SK-N-SH (cell line): ENCODE measurements around the gene BCL11A. TPM values are rescaled to one million over a fixed set of nuclear protein-coding genes. Genes with fewer than 3 reads are reported as not detected.

Experiments used
- CTCF ChIA-PET: fragments of 300-600, 350-600 bp; formaldehyde crosslinking; extraction: SDS; loops from one replicate; lab custom pipeline; 2021; lab: Yijun Ruan, JAX
- POLR2A ChIA-PET: fragments of 350-600 bp; sonication (Branson Sonifier 250); formaldehyde crosslinking; extraction: SDS; loops from one replicate; lab custom pipeline; 2020; ENCODE audit warnings: antibody characterized with exemption, inconsistent platforms; lab: Yijun Ruan, JAX
- DNase-seq: peaks from one replicate; pipeline ENCODE4 v3.0.0; 2012
- H2AFZ ChIP-seq: fragments of 200-600 bp; sonication (generic); 2 replicates; pipeline ENCODE4 v1.8.1; 2016; ENCODE audit warnings: antibody characterized with exemption, mild to moderate bottlenecking, low read depth
- H3F3A ChIP-seq: fragments of 200-600 bp; sonication (generic); replicated peaks from 2 replicates; pipeline ENCODE3; 2016; ENCODE audit warnings: antibody characterized with exemption, mild to moderate bottlenecking; ENCODE audit not compliant: insufficient read depth
- H3K27ac ChIP-seq, 2 experiments: fragments of 200-500 bp in 1 of 2; fragments of 200-600 bp in 1 of 2; sonication (Bioruptor generic) in 1 of 2; sonication (generic), shearing (Covaris generic) in 1 of 2; 2 replicates each; pipeline versions ENCODE4 v1.5.1 to v1.6.1; 2014 to 2016; ENCODE audit warnings: low read depth in 2 of 2, inconsistent platforms in 1 of 2, low read length in 1 of 2, mild to moderate bottlenecking in 1 of 2, mixed read lengths in 1 of 2
- H3K27me3 ChIP-seq: fragments of 200-600 bp; sonication (generic), shearing (Covaris generic); 2 replicates; pipeline ENCODE4 v1.6.1; 2016; ENCODE audit warnings: mixed run types; ENCODE audit not compliant: insufficient read depth
- H3K36me3 ChIP-seq, 2 experiments: fragments of 200-500 bp in 1 of 2; fragments of 200-600 bp in 1 of 2; sonication (Bioruptor generic) in 1 of 2; sonication (generic) in 1 of 2; replicated peaks in 1 of 2; 2 replicates each; pipeline versions ENCODE3 to v1.5.1; 2014 to 2016; ENCODE audit warnings: low read length in 1 of 2, mild to moderate bottlenecking in 1 of 2; ENCODE audit not compliant: insufficient read depth in 2 of 2, control insufficient read depth in 1 of 2
- H3K4me1 ChIP-seq, 2 experiments: fragments of 200-500 bp in 1 of 2; fragments of 200-600 bp in 1 of 2; sonication (Bioruptor generic) in 1 of 2; sonication (generic), shearing (Covaris generic) in 1 of 2; 2 replicates each; pipeline versions ENCODE4 v1.5.1 to v1.6.1; 2014 to 2016; ENCODE audit warnings: low read depth in 1 of 2, low read length in 1 of 2, mixed run types in 1 of 2; ENCODE audit not compliant: insufficient read depth in 2 of 2, control insufficient read depth in 1 of 2
- H3K4me2 ChIP-seq: fragments of 200-600 bp; sonication (generic), shearing (Covaris generic); 2 replicates; pipeline ENCODE4 v1.6.1; 2017; ENCODE audit warnings: mixed run types
- H3K4me3 ChIP-seq, 2 experiments: fragments of 200-500 bp in 1 of 2; fragments of 200-600 bp in 1 of 2; sonication (Bioruptor generic) in 1 of 2; sonication (generic), shearing (Covaris generic) in 1 of 2; 2 replicates each; pipeline versions ENCODE4 v1.5.1 to v1.8.1; 2014 to 2016; ENCODE audit warnings: low read depth in 2 of 2, inconsistent platforms in 1 of 2, low read length in 1 of 2, mild to moderate bottlenecking in 1 of 2, mixed read lengths in 1 of 2, moderate library complexity in 1 of 2
- H3K79me2 ChIP-seq: fragments of 200-600 bp; sonication (generic); 2 replicates; pipeline ENCODE4 v1.8.1; 2017; ENCODE audit warnings: mild to moderate bottlenecking; ENCODE audit not compliant: insufficient read depth
- H3K9ac ChIP-seq: fragments of 200-600 bp; sonication (generic); 2 replicates; pipeline ENCODE4 v1.6.1; 2017; ENCODE audit warnings: mixed run types
- H3K9me2 ChIP-seq: fragments of 200-600 bp; sonication (generic); 2 replicates; pipeline ENCODE4 v1.6.1; 2017; ENCODE audit warnings: mixed run types
- H3K9me3 ChIP-seq: fragments of 200-600 bp; sonication (generic); 2 replicates; pipeline ENCODE4 v1.6.1; 2017; ENCODE audit warnings: mixed run types, mild to moderate bottlenecking, moderate library complexity
- H4K20me1 ChIP-seq: fragments of 200-600 bp; sonication (generic); 2 replicates; pipeline ENCODE4 v1.6.1; 2017; ENCODE audit warnings: mild to moderate bottlenecking, mixed run types; ENCODE audit not compliant: insufficient read depth
- EZH2phosphoT487 ChIP-seq: fragments of 200-600 bp; sonication (generic); IDR thresholded peaks from 2 replicates; pipeline ENCODE4 v1.6.1; 2017; ENCODE audit warnings: low read depth, mixed run types, mild to moderate bottlenecking, antibody characterized with exemption, moderate library complexity, borderline replicate concordance
- FOSL2 ChIP-seq: IDR thresholded peaks from 2 replicates; pipeline ENCODE4 v1.4.0; 2012; ENCODE audit warnings: low read depth, mild to moderate bottlenecking, moderate library complexity, borderline replicate concordance
- FOXJ3 ChIP-seq: sonication (generic); formaldehyde crosslinking; IDR thresholded peaks from 2 replicates; pipeline ENCODE4 v1.5.1; 2020; ENCODE audit warnings: mild to moderate bottlenecking, missing genetic modification reagents
- IRF3 ChIP-seq: fragments of 150-350 bp; IDR thresholded peaks from 2 replicates; pipeline ENCODE4 v1.6.1; 2016; ENCODE audit warnings: mild to moderate bottlenecking, low read depth, low read length
- MEF2A ChIP-seq: IDR thresholded peaks from 2 replicates; pipeline ENCODE4 v1.4.0; 2012; ENCODE audit warnings: low read depth, borderline replicate concordance
- REST ChIP-seq: IDR thresholded peaks from 2 replicates; pipeline ENCODE4 v1.6.1; 2012; ENCODE audit warnings: mild to moderate bottlenecking, low read depth, low read length, moderate library complexity
- TCF12 ChIP-seq: IDR thresholded peaks from 2 replicates; pipeline ENCODE4 v1.4.0; 2012
- TEAD4 ChIP-seq: IDR thresholded peaks from 2 replicates; pipeline ENCODE4 v1.4.0; 2012; ENCODE audit warnings: mild to moderate bottlenecking, borderline replicate concordance; ENCODE audit not compliant: insufficient read depth
- WGBS: methylation state at CpG from one replicate; pipeline ENCODE4 v1.1.6; 2017; ENCODE audit warnings: low lambda C conversion rate; 5-methylcytosine and 5-hydroxymethylcytosine counted together
- polyA plus RNA-seq, 3 experiments: library from polyadenylated mRNA; depleted of rRNA; stranded (reverse); fragments of >200 nt; gene quantifications; 2 replicates each; pipeline ENCODE4 v1.2.3, GENCODE V29; 2012
- TF ChIP-seq, protein P1 (sequence below): fragments of 150-350 bp; IDR thresholded peaks from 2 replicates; pipeline ENCODE4 v1.6.1; 2017; ENCODE audit warnings: antibody characterized with exemption, low read length, low read depth, borderline replicate concordance
- TF ChIP-seq, protein P2 (sequence below): fragments of 200-600 bp; sonication (generic); IDR thresholded peaks from 2 replicates; pipeline ENCODE4 v1.6.1; 2017; ENCODE audit warnings: antibody characterized with exemption, mild to moderate bottlenecking, moderate library complexity

Gene BCL11A
- polyA plus RNA-seq, 1 of the 3 experiments (the other 2 are of a cell fraction) = 1.9 TPM

DNA sequence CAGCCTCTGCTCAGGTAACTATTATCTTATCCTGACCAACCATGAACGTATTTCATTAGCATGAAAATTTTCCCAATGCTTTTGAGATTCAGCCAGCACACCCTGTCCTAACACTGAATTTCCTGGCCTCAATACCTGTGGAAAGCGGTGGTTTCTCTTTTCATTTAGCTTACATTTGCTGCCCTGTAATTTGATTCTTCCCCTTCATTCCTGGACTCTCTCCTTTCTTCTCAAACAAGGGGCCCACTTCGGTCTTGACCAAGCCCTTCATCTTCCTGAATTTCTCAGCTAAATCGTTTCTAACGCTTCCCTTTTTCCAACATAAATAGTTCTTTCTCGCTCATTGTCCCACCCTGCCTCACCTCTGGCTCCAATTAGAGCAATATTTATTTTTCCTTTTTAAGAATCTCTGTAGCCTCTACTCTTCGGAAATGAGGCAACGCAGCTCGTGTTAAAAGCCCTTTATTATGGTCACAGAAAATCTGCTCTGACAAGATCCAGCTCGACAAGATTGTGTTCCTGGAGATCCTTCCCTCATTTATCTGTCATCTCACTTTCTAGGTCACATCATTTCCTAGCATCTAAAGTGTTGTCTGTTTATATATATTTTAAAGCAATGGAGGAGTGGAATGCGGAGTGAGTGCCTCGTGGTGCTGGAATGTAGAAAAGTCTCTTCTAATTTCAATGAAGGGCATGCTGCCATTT, 49.5 kb upstream of the BCL11A start:
- H2AFZ ChIP-seq = no peak overlapping the region
- H4K20me1 ChIP-seq = no peaks in the 10 kb centered on the region
- H3K9me2 ChIP-seq = no peaks in the 10 kb centered on the region
- H3K27ac ChIP-seq = no peak overlapping the region
- no peaks in the 10 kb centered on the region for H3K36me3 ChIP-seq
- ChIA-PET CTCF (interaction anchor here (1.2 kb wide), 1 partner anchor 21 kb away, joined by 3 read pairs; no protein-coding TSS in a partner anchor), POLR2A (no interaction called here)
- H3K4me2 ChIP-seq = no peak overlapping the region
- no peaks in the 10 kb centered on the region for H3F3A ChIP-seq
- 41% methylated on average over 12 of the region's 12 CpGs for WGBS
- H3K4me1 ChIP-seq = no peaks in the 10 kb centered on the region
- no peaks in the 10 kb centered on the region; the same call in 1 of the 2 replicates for H3K27me3 ChIP-seq
- no peak overlapping the region for H3K4me3 ChIP-seq
- no peaks in the 10 kb centered on the region for H3K9me3 ChIP-seq
- no peaks in the 10 kb centered on the region for H3K79me2 ChIP-seq
- H3K9ac ChIP-seq = no peak overlapping the region
- TF ChIP-seq IRF3 = no peak
- no peak for TF ChIP-seq TEAD4
- TF ChIP-seq FOSL2 = no peak
- TF ChIP-seq, protein P1, sequence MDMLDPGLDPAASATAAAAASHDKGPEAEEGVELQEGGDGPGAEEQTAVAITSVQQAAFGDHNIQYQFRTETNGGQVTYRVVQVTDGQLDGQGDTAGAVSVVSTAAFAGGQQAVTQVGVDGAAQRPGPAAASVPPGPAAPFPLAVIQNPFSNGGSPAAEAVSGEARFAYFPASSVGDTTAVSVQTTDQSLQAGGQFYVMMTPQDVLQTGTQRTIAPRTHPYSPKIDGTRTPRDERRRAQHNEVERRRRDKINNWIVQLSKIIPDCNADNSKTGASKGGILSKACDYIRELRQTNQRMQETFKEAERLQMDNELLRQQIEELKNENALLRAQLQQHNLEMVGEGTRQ = no peak
- no peak for TF ChIP-seq MEF2A
- TF ChIP-seq EZH2phosphoT487 = no peak
- no peak for TF ChIP-seq FOXJ3 (CRISPR knock-in tag)
- no peak for TF ChIP-seq REST
- TF ChIP-seq, protein P2, sequence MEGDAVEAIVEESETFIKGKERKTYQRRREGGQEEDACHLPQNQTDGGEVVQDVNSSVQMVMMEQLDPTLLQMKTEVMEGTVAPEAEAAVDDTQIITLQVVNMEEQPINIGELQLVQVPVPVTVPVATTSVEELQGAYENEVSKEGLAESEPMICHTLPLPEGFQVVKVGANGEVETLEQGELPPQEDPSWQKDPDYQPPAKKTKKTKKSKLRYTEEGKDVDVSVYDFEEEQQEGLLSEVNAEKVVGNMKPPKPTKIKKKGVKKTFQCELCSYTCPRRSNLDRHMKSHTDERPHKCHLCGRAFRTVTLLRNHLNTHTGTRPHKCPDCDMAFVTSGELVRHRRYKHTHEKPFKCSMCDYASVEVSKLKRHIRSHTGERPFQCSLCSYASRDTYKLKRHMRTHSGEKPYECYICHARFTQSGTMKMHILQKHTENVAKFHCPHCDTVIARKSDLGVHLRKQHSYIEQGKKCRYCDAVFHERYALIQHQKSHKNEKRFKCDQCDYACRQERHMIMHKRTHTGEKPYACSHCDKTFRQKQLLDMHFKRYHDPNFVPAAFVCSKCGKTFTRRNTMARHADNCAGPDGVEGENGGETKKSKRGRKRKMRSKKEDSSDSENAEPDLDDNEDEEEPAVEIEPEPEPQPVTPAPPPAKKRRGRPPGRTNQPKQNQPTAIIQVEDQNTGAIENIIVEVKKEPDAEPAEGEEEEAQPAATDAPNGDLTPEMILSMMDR = no peak
- no peak for TF ChIP-seq TCF12
- TF ChIP-seq, all 33 proteins: peak for 0
- DNase-seq = no peak
